MCF 10A (cell line): Measurements from ENCODE around the gene RASGEF1B. TPM values are rescaled to one million over a fixed set of nuclear protein-coding genes. Genes with fewer than 3 reads are reported as not detected.

Experiments
- BruUV-seq: library from RNA; stranded (reverse); fragments of 400-500 nt; replicated peaks from 2 replicates; lab custom pipeline; 2021; lab: Mats Ljungman, UMichigan
- CTCF ChIA-PET: fragments of 300-600 bp; sonication (Branson Sonifier 250); formaldehyde crosslinking; extraction: SDS; loops from one replicate; lab custom pipeline; 2021; ENCODE audit warnings: antibody characterized with exemption, inconsistent platforms; lab: Yijun Ruan, JAX
- POLR2A ChIA-PET: fragments of 300-600, 350-650 bp; sonication (Branson Sonifier 250); formaldehyde crosslinking; extraction: SDS; loops from one replicate; lab custom pipeline; 2020; ENCODE audit warnings: antibody characterized with exemption, inconsistent platforms; lab: Yijun Ruan, JAX
- DNase-seq: peaks from one replicate; pipeline ENCODE4 v3.0.0-alpha.2; 2018; ENCODE audit not compliant: unreplicated experiment
- H3K27ac Mint-ChIP-seq: one replicate; pipeline ENCODE4 v1.8.0; 2022; ENCODE audit warnings: mild to moderate bottlenecking, low read depth, mixed read lengths; ENCODE audit not compliant: unreplicated experiment
- H3K27me3 Mint-ChIP-seq: one replicate; pipeline ENCODE4 v1.8.0; 2022; ENCODE audit warnings: mixed read lengths; ENCODE audit not compliant: insufficient read depth, unreplicated experiment
- H3K36me3 Mint-ChIP-seq: one replicate; pipeline ENCODE4 v1.8.0; 2022; ENCODE audit warnings: mild to moderate bottlenecking, moderate library complexity, mixed read lengths; ENCODE audit not compliant: insufficient read depth, unreplicated experiment
- H3K4me1 Mint-ChIP-seq: one replicate; pipeline ENCODE4 v1.8.0; 2022; ENCODE audit warnings: mixed read lengths; ENCODE audit not compliant: insufficient read depth, unreplicated experiment
- H3K4me3 Mint-ChIP-seq: one replicate; pipeline ENCODE4 v1.8.0; 2022; ENCODE audit warnings: mild to moderate bottlenecking, moderate library complexity, mixed read lengths; ENCODE audit not compliant: unreplicated experiment
- H3K9me3 Mint-ChIP-seq: one replicate; pipeline ENCODE4 v1.8.0; 2022; ENCODE audit warnings: mixed read lengths; ENCODE audit not compliant: unreplicated experiment
- CTCF ChIP-seq: fragments of 200-600 bp; IDR thresholded peaks from one replicate; pipeline ENCODE4 v1.8.0; 2022; ENCODE audit warnings: antibody characterized with exemption, mild to moderate bottlenecking; ENCODE audit not compliant: unreplicated experiment
- intact Hi-C: fragments of 100-400 bp; cut with micrococcal nuclease; formaldehyde crosslinking; loops from 2 replicates; pipeline ENCODE4 v1.14.1; 2022
- total RNA-seq: library from RNA; stranded (reverse); gene quantifications from 2 replicates; pipeline ENCODE4 v1.2.3, GENCODE V29; 2022

The RASGEF1B gene
- total RNA-seq, 1 experiment from 2014 or later, result 5.4 TPM

- Mint-ChIP-seq H3K9me3 (no peaks in the 10 kb centered on the region), H3K27me3 (no peaks in the 10 kb centered on the region), H3K4me3 (no peak overlapping the region), H3K36me3 (peaks cover 2% of the 10 kb centered on the region), H3K27ac (no peak overlapping the region), H3K4me1 (no peaks in the 10 kb centered on the region)
- intact Hi-C loops, result no loop called here
- POLR2A ChIA-PET, result interaction anchor here (1.0 kb wide), 1 partner anchor 15 kb away, joined by 3 read pairs; no protein-coding TSS in a partner anchor
- BruUV-seq, result no TSS peak
- DNase-seq, result no peak
- no peak for TF ChIP-seq CTCF
- CTCF ChIA-PET, result interaction anchor here (0.7 kb wide), 2 partner anchors 64 to 337 kb away, joined by 3 read pairs; no protein-coding TSS in a partner anchor
Observed at GRCh38 chr4:81507530-81507929, 35.8 kb upstream of the RASGEF1B start.

GRCh38 chr4:81506731-81507130 is 35.0 kb upstream of the RASGEF1B start:
- BruUV-seq, result no TSS peak
- H3K4me3 Mint-ChIP-seq, result no peak overlapping the region
- CTCF ChIA-PET, result interaction anchor here (0.6 kb wide), 1 partner anchor 714 kb away, joined by 3 read pairs; no protein-coding TSS in a partner anchor
- H3K9me3 Mint-ChIP-seq, result no peaks in the 10 kb centered on the region
- no peaks in the 10 kb centered on the region for H3K27me3 Mint-ChIP-seq
- H3K36me3 Mint-ChIP-seq, result peaks cover 6% of the 10 kb centered on the region
- no peaks in the 10 kb centered on the region for H3K4me1 Mint-ChIP-seq
- TF ChIP-seq CTCF, result no peak
- intact Hi-C loops, result no loop called here
- POLR2A ChIA-PET, result interaction anchor here (1.0 kb wide), 1 partner anchor 16 kb away, joined by 3 read pairs; no protein-coding TSS in a partner anchor
- H3K27ac Mint-ChIP-seq, result no peak overlapping the region
- no peak for DNase-seq

- TF ChIP-seq CTCF, result no peak
- ChIA-PET CTCF (interaction anchor here (0.7 to 1.1 kb wide), 2 partner anchors 11 to 338 kb away, joined by 3 read pairs; no protein-coding TSS in a partner anchor), POLR2A (no interaction called here)
- Mint-ChIP-seq H3K36me3 (peaks cover 6% of the 10 kb centered on the region), H3K9me3 (no peaks in the 10 kb centered on the region), H3K4me1 (no peaks in the 10 kb centered on the region), H3K4me3 (no peak overlapping the region), H3K27ac (no peak overlapping the region), H3K27me3 (no peaks in the 10 kb centered on the region)
- intact Hi-C loops, result no loop called here
- BruUV-seq, result no TSS peak
- no peak for DNase-seq
Observed at GRCh38 chr4:81505726-81506125, 34.0 kb upstream of the RASGEF1B start.

DNA sequence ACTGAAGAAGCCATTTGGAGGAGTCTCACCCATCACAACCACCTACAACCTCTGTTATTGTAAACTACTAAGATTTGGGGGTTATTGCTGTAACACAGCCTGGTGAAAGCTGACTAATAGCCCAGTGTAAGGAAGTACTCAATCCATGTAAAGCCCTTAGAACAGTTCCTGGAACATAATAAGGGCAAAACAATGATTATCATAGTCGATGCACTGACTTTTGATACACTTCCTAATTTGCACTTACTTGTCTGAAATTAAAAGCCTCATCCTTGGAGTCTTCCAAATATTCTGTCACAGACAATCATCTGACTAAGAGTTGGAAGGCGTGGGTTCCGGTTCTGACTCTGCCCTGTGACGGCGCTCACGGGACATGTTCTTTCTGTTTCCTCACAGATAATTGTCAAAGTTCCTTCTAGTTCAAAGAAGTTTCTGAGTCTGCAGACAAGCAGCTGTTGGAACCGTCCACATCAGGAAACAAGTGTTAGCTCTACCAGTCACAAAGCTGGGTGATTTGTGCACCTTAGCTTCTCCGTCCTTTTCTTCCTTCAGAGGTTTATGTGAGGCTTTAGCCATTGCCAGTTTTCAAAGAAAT is 33.4 kb upstream of the RASGEF1B start:
- intact Hi-C loops, result no loop called here
- TF ChIP-seq CTCF, result no peak
- Mint-ChIP-seq H3K36me3 (peaks cover 6% of the 10 kb centered on the region), H3K27me3 (no peaks in the 10 kb centered on the region), H3K27ac (no peak overlapping the region), H3K4me3 (no peak overlapping the region), H3K4me1 (no peaks in the 10 kb centered on the region), H3K9me3 (no peaks in the 10 kb centered on the region)
- ChIA-PET POLR2A (no interaction called here), CTCF (interaction anchor here (0.7 kb wide), 1 partner anchor 12 kb away, joined by 3 read pairs; no protein-coding TSS in a partner anchor)
- no TSS peak for BruUV-seq
- no peak for DNase-seq
